NOMO-1 treated with dmso at 0.1 percent for 144 hours (cell line): ENCODE measurements around the gene TTLL6.
"Not testable (repeated sequence)": the region's sequence is repeated elsewhere in the genome, so short reads cannot be mapped to it uniquely, and the experiment has no call there.

Experiments
- DNase-seq: peaks from one replicate; lab custom pipeline; 2025; ENCODE audit not compliant: unreplicated experiment; lab: John Stamatoyannopoulos, UW

TTLL6 gene

DNA sequence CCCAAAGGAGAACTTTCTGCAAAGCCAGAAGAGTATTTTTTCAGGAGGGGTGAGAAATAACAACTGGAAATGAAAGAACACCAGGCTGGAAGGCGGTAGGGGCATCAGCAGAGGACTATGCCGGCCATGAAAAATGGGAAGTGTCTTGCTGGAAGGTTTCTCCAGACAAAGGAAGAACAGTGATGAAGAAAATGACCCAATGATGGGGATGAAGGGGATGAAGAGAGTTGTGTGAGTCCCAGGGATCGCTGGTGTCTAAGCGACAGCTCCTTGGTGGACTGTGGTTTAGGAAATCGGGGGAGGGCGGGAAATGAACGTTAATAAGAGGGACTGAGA, 623 bp downstream of the TTLL6 start:
- no peak for DNase-seq

DNA sequence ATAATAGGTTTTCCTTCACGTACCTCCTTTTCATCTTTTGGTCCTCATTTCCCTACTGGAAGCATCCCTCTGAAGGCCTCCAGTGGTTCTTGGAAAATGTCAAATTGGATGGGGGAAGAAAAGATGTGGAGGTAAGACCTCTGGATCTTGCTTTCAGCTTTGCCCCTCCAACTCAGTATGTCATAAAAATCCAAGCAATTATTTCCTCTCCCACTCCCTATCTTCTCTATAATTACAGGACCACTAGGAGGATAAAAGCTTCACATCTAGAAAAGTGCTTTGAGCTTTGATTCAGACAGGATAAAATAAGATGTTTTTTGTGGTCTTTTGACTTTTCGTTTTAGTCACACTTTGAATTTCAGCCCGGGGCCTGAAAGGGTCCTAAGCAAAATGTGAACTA, 1.7 kb downstream of the TTLL6 start:
- no peak for DNase-seq

DNA sequence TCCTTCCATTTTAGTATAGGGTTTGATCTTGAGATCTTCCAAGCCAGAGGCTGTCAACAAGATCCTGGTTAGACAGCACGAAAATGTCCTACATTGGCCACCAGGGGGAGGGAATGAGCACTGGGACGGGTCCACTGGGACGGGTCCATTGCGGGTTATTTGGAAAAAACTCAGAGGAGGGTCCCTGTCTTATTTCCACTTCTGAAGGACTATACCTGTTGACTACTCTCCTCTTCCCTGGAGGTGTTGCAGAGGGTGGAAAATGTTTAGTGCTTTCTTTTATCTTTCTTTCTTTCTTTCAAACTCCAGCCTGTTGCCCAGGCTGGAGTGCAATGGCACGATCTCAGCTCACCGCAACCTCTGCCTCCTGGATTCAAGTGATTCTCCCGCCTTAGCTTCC, 2.5 kb downstream of the TTLL6 start:
- DNase-seq, result no peak

DNA sequence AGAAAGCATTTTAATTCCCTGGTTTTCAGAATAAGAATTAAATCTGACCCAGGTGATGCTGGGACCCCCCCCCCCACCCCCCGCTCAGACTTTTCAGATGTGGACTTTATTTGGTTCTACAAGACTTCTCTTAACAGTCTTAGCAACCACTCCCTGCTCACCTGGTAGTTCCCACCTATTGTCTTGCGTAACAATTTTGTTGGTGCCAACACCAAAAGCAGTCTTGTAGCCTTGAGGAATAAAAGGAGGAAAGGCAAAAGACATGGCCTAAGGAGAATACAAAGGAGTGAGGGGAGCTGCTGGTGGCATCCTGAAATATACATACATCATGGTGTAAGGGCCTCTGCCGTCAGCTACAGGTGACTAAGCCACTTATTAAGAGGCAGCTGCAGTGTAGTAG, 5.0 kb downstream of the TTLL6 start:
- DNase-seq, result no peak

DNA sequence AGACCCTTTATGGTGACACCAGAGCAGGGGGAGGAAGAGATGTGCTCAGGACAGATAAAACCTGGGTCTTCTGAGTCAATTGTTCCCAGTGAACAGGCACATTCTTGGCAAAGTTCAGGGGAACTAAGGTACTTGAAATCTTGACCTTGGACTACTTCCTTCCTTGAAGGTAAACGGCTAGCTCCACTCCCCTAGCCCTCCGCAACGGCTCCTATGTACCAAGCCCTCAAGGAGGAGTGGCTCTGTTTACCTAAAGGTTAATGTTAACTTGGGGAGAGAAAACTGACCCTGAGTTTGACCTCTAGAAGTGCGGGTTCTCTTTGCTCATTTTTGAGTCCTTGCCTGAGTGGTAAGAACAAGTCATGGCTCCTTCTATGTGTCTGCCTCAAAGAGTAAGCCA, 7.8 kb downstream of the TTLL6 start:
- no peak for DNase-seq

DNA sequence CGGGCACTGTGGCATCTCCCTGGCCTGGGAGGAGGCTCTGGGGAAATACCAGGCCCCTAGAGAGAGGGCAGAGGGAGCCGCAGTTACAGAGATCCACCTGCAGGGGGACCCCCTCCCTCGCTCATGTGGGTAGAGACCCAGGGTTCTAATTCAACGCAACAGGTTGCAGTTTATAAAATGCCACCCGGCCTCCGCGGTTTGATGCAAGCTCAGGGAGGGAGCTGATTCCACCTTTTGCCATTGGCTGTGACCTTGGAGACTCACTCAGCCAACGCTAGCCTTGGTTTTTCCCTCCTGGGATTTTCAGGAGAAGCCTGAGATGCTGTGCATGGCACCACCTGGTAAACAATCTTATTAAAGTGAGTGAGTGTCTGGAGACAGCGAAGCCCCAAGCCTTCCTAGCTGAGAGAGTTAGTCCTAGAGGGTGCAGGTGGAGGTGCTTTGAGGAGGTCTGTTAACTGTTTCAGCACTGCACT, 12.1 kb downstream of the TTLL6 start:
- DNase-seq, result no peak

DNA sequence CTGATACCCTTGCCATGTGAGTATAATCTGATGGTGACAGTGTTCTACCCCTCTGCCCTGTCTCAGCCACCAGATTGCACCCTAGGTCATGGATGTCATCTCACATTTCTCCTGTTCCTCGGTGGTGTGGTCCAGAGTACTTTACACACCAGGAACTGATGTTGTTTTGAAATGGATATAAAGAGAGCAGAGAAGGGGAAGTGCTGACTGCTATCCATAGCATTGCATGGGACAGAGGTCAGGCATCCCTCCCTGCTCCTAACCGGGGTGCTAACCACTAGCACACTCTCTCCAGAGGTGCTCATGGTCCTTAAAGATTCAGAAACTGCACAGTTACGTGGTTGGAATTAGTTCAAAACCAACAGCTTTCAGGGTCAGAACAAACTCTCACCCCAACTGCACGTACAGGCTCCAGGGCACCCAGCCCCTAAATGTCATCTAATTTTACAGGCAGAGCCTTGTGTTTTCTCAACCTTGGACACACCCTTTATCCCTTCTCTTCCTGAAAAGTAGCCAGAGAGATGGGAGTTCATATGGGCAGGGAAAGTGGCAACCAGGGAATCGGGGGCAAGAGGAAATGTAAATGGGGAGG, 16.3 kb downstream of the TTLL6 start:
- DNase-seq, result no peak

DNA sequence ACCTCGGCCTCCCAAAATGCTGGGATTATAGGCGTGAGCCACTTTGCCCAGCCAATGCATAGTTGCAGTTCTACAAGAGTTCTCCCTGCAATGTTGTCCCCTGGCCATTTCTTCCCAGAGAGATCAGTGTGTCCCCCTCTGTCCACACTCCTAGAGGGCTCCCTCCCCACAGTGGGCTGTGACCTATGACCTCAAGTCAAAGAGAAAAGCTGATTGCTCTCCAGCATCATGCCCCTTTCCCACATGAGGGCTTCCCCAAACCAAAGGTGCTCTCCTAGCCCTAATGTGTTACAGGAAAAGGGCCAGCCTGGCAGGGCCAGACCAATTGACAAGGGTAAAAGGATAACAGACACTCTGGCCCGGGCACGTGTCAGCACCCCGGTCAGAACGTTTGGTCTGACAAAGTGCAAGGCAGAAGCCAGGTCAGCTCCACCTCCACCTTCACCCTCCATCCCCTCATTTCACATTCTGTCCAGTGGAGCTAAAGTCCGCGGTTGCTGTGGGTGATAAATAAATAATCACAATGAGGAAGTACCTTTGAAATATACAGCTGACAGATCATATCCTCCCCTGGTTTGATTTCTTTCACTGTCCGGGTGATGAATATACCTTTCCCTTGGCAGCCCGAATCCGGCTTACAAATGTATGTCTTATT, 17.8 kb downstream of the TTLL6 start:
- no peak for DNase-seq

DNA sequence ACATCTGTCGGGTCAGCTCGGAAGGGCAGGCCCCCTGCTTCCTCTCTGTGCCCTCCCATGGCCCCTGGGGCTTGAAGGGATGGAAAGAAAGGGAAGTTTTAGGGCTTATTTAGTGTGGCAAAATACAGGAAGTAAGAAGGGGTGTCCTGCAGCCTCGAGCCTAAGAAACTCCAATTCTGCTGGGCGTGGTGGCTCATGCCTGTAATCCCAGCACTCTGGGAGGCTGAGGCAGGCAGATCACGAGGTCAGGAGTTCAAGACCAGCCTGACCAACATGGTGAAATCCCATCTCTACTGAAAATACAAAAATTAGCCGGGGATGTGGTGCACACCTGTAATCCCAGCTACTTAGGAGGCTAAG, 20.9 kb downstream of the TTLL6 start:
- DNase-seq, result not testable (repeated sequence)

DNA sequence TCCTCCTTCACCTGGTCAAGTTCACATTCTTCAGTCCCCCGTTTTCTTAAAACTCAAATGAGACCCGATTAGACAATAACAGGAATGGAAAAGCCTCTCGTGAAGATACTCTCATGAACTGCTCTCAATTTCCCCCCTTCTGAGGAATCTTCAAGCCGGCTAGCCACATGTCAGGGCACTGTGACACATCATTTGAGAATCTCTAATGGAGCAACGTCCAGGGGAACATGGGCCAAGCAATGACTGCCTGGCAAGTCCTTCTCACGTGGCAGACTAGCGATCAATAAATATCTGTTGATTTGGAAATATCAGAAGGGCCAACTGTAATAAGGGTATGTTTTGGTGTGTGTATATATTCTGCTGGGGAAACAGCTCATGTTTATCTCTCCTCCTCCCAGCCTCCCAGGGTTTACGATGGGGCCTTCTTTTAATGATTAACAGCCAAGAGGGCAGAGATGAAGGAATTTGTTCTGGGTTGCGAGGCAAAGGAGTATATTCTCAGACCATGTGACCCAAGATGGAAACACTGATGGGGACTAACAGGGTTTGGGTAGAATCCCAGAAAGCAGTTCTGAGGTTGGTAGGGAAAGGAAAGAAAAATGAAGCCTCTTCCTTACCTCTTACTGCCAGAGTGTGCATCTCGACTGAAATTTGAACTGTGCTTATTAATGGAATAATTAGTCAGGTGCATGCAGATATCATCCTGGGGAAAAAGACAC, 21.4 kb downstream of the TTLL6 start:
- DNase-seq, result no peak

DNA sequence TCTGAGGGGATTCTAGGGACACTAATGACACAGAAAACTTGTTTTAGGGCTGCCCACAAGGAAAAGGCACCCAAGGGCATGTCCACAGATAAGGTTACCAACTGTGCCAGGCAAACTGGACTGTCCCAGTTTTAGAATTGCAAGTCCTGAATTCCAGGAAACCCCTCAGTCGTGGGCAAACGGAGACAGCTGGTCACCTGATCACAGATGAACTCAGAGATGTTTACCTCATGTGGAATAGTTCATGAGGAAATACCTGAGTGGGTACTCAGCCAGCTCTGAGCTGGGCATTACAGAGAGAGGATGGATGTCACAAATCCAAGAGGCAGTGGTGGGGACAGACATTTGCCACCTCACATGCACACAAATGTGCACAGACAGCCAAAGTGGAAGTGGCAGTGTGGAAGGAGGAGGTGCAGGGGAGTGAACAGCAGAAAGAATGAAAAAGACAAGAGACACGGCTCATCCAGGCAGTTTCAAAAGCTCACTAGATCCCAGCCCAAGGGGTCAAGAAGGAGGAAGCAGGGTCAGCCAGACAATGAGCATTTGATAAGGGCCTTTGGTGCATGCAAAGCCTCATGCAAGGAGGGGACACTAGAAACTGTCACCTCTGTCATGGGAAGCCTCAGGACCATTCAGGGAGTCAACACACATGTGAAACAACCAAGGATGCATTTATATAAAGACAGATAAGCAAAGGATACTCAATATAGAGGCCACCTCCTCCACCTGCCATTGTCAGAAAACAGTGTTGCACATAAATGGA, 24.8 kb downstream of the TTLL6 start:
- no peak for DNase-seq

DNA sequence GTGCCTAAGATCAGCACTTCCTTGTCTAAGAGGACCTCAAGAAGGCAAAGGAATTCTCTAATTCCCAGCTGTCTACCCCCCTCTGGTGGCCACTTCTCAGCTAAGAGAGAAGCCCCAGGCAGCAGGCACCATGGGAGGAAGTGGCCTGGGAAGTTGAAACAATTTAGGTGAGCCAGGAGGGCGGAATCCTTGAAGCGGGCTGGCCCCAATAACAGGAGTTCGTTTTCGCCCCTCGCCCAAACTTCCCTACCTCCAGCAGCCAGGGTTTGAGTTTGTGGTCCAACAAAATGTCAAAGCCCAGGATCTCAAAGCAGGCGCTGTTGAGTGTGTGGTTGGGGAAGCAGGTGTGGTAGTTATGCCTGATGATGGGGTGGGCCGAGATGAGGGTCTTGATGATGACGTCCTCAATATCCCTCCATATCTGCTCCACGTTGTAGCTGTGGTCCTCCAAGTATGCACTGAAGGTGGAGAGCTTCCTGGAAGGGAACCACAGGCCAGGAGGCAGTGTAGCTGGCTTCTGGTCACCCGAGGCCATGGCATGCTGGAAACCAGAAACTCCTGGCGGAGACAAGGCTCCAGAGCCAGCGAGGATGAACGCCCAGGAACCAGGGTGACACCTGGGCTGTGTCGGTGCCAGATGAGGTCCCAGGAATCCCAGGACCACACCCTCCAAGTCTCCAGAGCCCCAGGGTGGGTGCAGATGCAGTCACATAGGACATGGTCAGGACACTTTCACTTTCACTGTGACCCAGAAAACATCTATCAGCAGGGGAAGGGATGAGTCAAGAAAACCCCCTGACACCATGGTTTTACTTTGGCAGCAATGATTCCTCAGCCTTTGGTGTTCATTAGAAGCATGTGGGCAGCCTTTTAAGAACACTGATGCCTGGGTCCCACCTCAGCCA, 25.6 kb downstream of the TTLL6 start:
- DNase-seq, result no peak

DNA sequence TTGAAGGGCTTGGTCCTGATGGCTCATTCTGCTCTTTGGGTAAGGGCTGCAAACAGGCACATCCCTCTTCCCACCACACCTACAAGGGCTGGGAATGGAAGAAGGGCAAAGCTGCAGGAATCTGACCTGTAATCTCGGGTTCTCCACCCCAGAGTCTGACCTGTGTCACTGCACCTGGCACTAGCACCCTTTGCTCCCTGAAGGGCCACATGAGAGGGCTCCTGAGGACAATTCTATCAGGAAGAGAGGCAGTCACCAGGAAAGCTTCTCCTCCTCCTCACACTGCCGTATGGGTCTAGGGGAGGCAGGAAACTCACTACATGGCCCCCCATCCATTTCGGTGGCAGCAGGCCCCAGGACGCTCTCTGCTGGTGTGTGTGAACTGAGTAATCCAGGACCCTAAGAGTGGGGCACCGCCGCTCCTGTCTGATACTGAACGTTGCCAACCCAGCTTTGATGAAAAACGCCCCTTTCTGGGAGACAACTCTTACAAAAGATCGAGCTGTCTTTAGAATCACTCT, 26.4 kb downstream of the TTLL6 start:
- DNase-seq, result no peak

DNA sequence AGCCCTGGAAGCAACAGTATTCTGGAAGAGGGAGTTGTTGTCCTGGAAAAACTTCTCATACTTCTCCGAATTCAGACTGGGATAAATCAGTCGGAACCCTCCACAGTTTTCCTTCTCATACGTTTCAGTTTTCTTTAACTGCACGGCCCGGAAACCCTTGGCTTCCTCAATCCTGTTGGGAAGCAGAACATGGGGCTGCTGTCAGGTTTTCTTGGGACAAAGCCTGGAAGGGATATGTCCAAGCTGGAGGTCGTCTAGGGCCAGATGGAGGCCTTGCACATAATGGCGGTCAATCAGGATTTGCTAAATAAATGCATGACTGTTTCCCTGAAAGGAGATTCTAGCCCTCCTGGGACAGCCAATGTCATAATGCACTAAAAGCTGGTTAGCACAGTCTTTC, 29.2 kb downstream of the TTLL6 start:
- DNase-seq, result no peak

DNA sequence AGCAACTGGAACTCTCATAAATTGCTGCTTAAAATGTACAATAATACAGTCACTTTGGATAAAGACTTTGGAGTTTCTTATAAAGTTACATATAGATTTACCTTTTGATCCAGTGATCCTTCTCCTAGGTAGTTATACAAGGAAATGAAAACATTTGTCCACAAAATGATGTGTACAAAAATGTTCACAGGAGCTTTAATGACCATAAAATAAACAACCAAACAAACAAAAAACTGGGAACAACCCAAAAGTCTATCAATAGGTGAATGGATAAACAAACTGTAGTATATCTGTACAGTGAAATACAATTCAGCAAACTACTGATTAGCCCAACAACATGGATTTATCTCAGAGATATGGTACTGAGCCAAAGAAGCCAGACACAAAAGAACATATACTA, 37.6 kb downstream of the TTLL6 start:
- no peak for DNase-seq

DNA sequence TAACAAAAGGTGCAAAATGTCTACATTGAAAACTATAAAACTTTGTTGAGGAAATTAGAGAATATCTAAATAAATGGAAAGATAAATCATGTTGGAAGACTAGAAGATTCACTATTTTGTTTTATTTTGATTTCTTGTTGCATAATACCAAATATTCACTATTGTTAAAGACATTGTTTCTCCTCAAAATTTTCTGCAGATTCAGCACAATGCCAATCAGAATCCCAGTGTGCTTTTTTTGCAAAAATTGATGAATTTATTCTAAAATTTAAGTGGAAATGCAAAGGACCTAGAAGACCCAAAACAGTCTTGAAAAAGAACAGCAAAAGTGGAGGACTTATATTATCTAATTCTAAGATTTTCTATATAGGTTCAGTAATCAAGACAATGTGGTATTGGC, 40.4 kb downstream of the TTLL6 start:
- DNase-seq, result no peak

DNA sequence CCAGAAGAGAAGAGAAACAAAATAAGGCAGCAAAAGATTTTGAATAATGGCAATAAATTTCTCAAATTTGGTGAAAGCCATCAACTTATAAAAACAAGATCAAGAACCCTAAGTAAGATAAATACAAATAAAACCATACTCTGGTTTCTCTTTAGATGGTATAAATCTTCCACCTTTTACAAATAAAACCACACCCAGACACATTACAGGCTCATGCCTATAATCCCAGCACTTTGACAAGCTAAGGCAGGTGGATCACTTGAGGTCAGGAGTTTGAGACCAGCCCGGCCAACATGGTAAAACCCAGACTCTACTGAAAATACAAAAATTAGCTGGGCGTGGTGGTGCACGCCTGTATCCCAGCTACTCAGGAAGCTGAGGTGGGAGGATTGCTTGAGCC, 43.8 kb downstream of the TTLL6 start:
- DNase-seq, result no peak

DNA sequence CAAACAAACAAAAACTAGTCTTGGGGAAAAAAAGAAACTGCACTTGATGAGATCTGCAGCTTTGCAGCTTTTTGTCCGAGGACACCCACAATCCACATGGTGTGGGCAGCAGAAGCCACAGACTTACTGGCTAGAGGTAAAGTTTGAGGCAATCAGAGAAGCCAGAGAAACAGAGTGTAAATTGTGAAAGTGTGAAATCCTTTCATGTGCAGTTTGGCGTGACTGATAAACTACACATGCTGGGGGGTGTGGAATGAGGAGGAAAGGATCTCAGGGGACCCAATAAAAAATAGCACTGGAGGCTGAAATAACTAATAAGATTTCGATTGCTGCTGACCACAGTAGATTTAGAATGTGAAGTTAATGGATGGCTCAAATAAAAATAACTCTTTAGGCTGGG, 46.1 kb downstream of the TTLL6 start:
- DNase-seq, result no peak

DNA sequence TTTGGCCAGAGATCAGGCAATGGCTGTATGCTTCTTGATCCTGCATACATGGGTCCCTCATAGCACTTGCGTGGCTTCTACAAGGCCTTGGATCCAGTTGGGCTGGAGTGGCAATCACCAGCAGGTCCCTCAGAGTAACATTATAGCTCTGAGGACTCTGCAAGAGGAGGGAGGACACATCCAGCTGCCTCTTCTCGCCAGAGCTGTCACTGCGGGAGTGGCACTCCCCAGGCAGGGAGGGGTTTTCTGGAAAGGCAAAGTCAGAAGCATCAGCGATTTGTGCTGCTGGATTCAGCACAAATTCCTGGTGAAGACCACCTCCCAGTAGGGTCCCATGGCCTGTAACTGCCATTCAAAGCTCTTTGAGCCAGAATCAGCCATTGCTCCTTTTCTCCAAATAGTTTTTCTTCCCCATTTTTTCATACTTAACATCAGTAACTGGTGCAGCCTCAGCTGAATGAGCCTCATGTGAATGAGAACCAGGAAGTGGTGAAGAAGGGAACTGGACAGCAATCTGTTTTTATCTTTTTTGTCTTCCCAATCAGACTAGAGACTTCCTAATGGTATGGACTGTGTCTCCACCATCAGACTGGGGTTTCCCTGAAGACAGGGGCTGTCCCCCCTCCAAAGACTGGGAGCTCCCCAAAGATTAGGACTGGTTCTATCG, 47.9 kb downstream of the TTLL6 start:
- DNase-seq, result no peak

DNA sequence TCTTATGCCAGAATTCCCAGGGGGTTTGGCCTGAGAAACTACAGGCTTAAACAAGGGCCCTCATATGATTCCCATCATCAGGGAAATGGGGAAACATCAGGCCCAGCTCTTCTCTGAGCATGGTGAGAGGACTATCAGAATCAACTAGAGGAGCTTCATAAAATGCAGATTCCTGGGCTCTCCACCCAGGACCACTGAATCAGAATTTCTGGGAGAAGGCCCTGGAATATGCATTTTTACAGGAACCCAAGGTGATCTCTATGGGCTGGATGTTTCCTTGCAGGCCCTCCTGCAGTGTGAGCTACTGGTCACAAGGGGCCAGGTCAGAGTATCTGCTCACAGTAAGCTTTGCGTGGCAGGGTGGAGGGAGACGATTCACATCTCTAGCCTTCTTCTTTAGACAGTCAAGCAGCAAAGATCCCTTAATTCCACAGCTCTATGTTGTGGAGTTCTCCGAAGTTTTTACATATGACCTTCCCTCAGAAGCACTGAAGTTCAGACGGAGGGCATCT, 49.7 kb downstream of the TTLL6 start:
- no peak for DNase-seq
